Gastroesophageal sphincter (tissue), 4 donors: ENCODE results near the gene STIM2. TPM values are rescaled to one million over a fixed set of nuclear protein-coding genes. Genes with fewer than 3 reads are reported as not detected.
A peak's percentile ranks its signal among the peaks of the same experiment; 100 is the strongest.

Experiments used
- ATAC-seq: fragments of 150-250 bp; one replicate; pipeline ENCODE4 v1.9.1; 2016; ENCODE audit warnings: mild to moderate bottlenecking, moderate library complexity
- H3K27ac ChIP-seq, 4 donors: fragments of 200-600 bp; sonication (generic) in 3 of 4; 1 replicate in 3 of 4; 2 replicates in 1 of 4; pipeline ENCODE4 v1.5.1; 2016 to 2019
- H3K27me3 ChIP-seq: fragments of 200-600 bp; sonication (generic); one replicate; pipeline ENCODE4 v1.5.1; 2019
- H3K36me3 ChIP-seq, 2 donors: fragments of 200-600 bp; sonication (generic); one replicate each; pipeline ENCODE4 v1.5.1; 2019; ENCODE audit warnings: control low read depth in 1 of 2
- H3K4me1 ChIP-seq, 3 donors: fragments of 200-600 bp; sonication (generic); 1 replicate in 2 of 3; 2 replicates in 1 of 3; pipeline ENCODE4 v1.5.1; 2016 to 2019; ENCODE audit warnings: control low read depth in 2 of 3
- H3K4me3 ChIP-seq, 2 donors: fragments of 200-600 bp; sonication (generic); one replicate each; pipeline ENCODE4 v1.5.1; 2019; ENCODE audit warnings: mild to moderate bottlenecking in 1 of 2, moderate library complexity in 1 of 2
- H3K9me3 ChIP-seq, 3 donors: fragments of 200-600 bp; sonication (generic); one replicate each; pipeline ENCODE4 v1.5.1; 2017 to 2019; ENCODE audit warnings: control low read depth in 2 of 3
- CTCF ChIP-seq, 4 experiments: fragments of 200-600 bp in 2 of 4; fragments of 450-650 bp in 2 of 4; sonication (generic) in 1 of 4; IDR thresholded peaks; one replicate each; pipeline ENCODE4 v1.5.1; 2017 to 2019; ENCODE audit warnings: antibody characterized with exemption in 4 of 4, mild to moderate bottlenecking in 2 of 4, moderate library complexity in 2 of 4
- EP300 ChIP-seq: sonication (generic); formaldehyde crosslinking; IDR thresholded peaks from one replicate; pipeline ENCODE4 v1.6.1; 2017; ENCODE audit warnings: antibody characterized with exemption, mild to moderate bottlenecking
- POLR2A ChIP-seq, 2 donors: fragments of 450-650 bp; IDR thresholded peaks; one replicate each; pipeline ENCODE4 v1.6.1; 2017; ENCODE audit warnings: antibody characterized with exemption in 2 of 2, mild to moderate bottlenecking in 2 of 2, moderate library complexity in 1 of 2
- POLR2AphosphoS5 ChIP-seq: sonication (generic); formaldehyde crosslinking; IDR thresholded peaks from one replicate; pipeline ENCODE4 v1.6.1; 2017; ENCODE audit warnings: antibody characterized with exemption
- WGBS, 2 donors: methylation state at CpG; one replicate each; pipeline ENCODE4 v1.1.5; 2018; ENCODE audit warnings: low coverage in 1 of 2; 5-methylcytosine and 5-hydroxymethylcytosine counted together
- total RNA-seq, 4 donors: library from RNA; depleted of rRNA; stranded (reverse); fragments of >200 nt; gene quantifications; one replicate each; pipeline ENCODE4 v1.1.0, GENCODE V29; 2016

The STIM2 gene
- total RNA-seq, 4 donors from 2014 or later = 8.4 to 11.6 (median 10.5) TPM

GRCh38 chr4:26864899-26865298 is 4.3 kb downstream of the STIM2 start:
- ATAC-seq = no peak
- no peaks in the 10 kb centered on the region for H3K9me3 ChIP-seq
- no peaks in the 10 kb centered on the region for H3K27me3 ChIP-seq
- no peak overlapping the region for H3K4me3 ChIP-seq
- peak overlapping the region in 1 of 4 donors; percentile 9 for H3K27ac ChIP-seq
- H3K36me3 ChIP-seq = no peaks in the 10 kb centered on the region
- 61 to 83% methylated on average over 3 of the region's 3 CpGs for WGBS, 2 donors
- TF ChIP-seq EP300 = no peak
- TF ChIP-seq POLR2AphosphoS5 = no peak
- no peak for TF ChIP-seq CTCF (IDR thresholded peaks at IDR 0.05)
- TF ChIP-seq POLR2A (IDR thresholded peaks at IDR 0.05) = no peak
- peaks cover 0 to 35% (median 0%) of the 10 kb centered on the region in 3 donors for H3K4me1 ChIP-seq

DNA sequence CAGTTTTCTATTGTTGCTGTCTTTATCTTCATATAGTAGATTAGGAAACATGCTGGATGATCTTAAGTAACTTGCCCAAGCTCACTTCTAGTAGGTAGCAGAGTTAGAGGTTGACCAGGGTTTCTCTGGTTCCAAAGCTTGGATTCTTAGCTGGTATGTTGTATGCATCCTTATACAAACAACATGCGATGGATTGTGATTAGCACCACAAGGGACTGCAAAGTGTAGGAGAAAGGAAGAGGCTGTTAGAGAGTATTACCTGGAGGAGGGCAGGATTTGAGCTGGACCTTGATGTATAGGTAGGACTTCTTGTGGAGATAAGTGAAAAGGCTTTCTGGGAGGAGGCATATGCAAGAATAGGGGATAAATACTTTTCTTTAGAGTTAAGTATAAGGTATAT is 5.6 kb downstream of the STIM2 start:
- no peak for ATAC-seq
- TF ChIP-seq POLR2AphosphoS5 = no peak
- TF ChIP-seq CTCF (IDR thresholded peaks at IDR 0.05) = no peak
- no peak for TF ChIP-seq POLR2A (IDR thresholded peaks at IDR 0.05)
- no peak for TF ChIP-seq EP300
- 100% methylated on average over 1 of the region's 1 CpG; no CpG with 5 or more reads in 1 of the 2 donors for WGBS, 2 donors
- Histone ChIP-seq H3K27ac (no peak overlapping the region), H3K27me3 (no peaks in the 10 kb centered on the region), H3K4me3 (no peak overlapping the region), H3K4me1 (peaks cover 0 to 33% (median 0%) of the 10 kb centered on the region in 3 donors), H3K36me3 (no peaks in the 10 kb centered on the region), H3K9me3 (no peaks in the 10 kb centered on the region)

- H3K4me1 ChIP-seq = peaks cover 0 to 32% (median 0%) of the 10 kb centered on the region in 3 donors
- no peaks in the 10 kb centered on the region for H3K36me3 ChIP-seq
- TF ChIP-seq POLR2AphosphoS5 = no peak
- no peak for TF ChIP-seq POLR2A (IDR thresholded peaks at IDR 0.05)
- no peak for TF ChIP-seq EP300
- TF ChIP-seq CTCF (IDR thresholded peaks at IDR 0.05) = no peak
- 85 to 88% methylated on average over 2 of the region's 2 CpGs for WGBS, 2 donors
- no peak overlapping the region for H3K27ac ChIP-seq
- H3K27me3 ChIP-seq = no peaks in the 10 kb centered on the region
- no peak for ATAC-seq
- H3K4me3 ChIP-seq = no peak overlapping the region
- no peaks in the 10 kb centered on the region for H3K9me3 ChIP-seq
Observed at GRCh38 chr4:26866781-26867180, 6.1 kb downstream of the STIM2 start.

GRCh38 chr4:26867914-26868684 is 7.5 kb downstream of the STIM2 start:
- H3K27ac ChIP-seq = no peak overlapping the region
- H3K4me1 ChIP-seq = peaks cover 0 to 21% (median 0%) of the 10 kb centered on the region in 3 donors
- no peak overlapping the region for H3K4me3 ChIP-seq
- no peaks in the 10 kb centered on the region for H3K9me3 ChIP-seq
- TF ChIP-seq POLR2A (IDR thresholded peaks at IDR 0.05) (no peak), CTCF (IDR thresholded peaks at IDR 0.05) (no peak), EP300 (no peak), POLR2AphosphoS5 (no peak)
- no peak for ATAC-seq
- H3K27me3 ChIP-seq = no peaks in the 10 kb centered on the region
- WGBS, 2 donors = 75% methylated on average over 3 of the region's 3 CpGs
- H3K36me3 ChIP-seq = no peaks in the 10 kb centered on the region
